ENCODE results near the gene SESN1.
"Not testable (repeated sequence)": the region's sequence is repeated elsewhere in the genome, so short reads cannot be mapped to it uniquely, and the experiment has no call there.

The SESN1 gene

GRCh38 chr6:109094416-109095035 is at the start of gene SESN1:
Gene SESN1 (minus strand): TSS chr6:109094846. CDS start chr6:109094073, 773 bp downstream.
- DNase-seq = peak; percentile 89

DNA sequence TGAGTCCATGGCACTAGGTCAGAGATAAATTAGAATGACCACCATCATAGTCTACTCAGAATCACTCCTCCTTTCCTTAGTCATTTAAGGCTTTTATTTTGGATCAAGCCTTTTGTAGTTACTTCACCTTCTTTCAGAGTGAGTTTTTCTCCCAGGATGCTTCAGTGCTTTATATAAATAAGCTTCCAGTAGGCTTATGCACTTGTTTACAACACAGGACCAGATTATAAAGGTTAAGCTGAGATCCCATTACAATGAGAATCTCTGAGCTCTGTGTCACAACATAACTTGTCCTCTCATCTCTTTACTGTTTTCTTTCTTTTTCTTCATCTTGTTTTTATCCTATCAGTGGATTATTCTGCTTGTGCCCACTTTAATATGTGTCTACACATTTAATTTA is 48.5 kb upstream of the SESN1 start:
- no peak for DNase-seq

- DNase-seq = not testable (repeated sequence)
These were observed 47.4 kb upstream of the SESN1 start for GRCh38 chr6:109142067-109142466.

DNA sequence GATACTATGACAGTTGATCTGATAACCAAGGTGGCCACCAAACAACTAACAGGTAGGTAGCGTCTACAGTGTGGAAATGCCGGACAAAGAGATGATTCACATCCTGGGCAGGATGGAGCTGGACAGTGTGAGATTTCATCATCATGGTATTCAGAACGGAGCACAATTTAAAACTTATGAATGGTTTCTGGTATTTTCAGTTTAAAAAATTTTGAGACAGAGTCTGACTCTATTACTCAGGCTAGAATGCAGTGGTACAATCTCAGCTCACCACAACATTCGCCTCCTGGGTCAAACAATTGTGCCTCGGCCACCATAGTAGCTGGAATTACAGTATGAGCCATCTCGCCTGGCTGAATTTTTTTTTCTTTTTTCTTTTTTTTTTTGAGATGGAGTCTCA is 44.5 kb upstream of the SESN1 start:
- DNase-seq = no peak

GRCh38 chr6:109136530-109136929 is 41.9 kb upstream of the SESN1 start:
- not testable (repeated sequence) for DNase-seq

DNA sequence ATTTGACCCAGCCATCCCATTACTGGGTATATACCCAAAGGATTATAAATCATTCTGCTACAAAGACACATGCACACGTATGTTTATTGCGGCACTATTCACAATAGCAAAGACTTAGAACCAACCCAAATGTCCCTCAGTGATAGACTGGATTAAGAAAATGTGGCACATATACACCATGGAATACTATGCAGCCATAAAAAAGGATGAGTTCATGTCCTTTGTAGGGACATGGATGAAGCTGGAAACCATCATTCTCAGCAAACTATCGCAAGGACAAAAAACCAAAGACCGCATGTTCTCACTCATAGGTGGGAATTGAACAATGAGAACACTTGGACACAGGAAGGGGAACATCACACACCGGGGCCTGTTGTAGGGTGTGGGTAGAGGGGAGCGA is 41.4 kb upstream of the SESN1 start:
- not testable (repeated sequence) for DNase-seq

GRCh38 chr6:109135600-109135999 is 41.0 kb upstream of the SESN1 start:
- DNase-seq = not testable (repeated sequence)

DNA sequence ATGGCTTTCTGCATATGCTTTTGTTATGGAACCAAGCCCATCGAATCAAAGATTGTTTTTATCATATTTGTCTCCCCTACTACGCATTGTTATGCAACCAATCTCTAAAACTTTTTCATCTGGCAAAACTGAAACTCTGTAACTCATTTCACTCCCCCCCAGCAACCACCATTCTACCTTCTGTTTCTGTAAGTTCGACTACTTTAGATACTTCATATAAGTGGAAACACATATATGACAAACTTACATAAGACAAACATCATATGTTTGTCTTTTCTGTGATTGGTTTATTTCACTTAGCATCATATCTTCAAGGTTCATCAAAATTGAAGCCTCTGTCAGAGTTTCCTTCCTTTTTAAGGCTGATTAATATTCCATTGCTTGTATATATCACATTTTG is 35.4 kb upstream of the SESN1 start:
- no peak for DNase-seq

DNA sequence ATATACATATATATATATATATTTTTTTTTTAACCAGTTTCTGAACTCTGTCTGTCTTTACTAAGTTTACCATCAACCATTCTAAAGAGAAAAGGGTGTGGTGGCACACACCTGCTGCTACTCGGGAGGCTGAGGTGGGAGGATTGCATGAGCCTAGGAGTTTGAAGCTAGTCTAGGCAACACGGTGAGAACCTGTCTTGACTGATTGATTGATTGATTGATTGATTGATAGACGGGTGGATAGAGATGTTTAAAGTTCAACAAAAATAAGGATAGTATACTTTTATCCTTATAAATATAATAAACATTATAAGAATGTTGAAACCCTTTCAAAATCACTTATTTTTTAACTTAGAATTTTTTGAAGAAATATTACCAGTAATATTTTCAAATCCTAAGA is 30.9 kb upstream of the SESN1 start:
- DNase-seq = no peak

- no peak for DNase-seq
These were observed 29.6 kb upstream of the SESN1 start for GRCh38 chr6:109124219-109124618.

DNA sequence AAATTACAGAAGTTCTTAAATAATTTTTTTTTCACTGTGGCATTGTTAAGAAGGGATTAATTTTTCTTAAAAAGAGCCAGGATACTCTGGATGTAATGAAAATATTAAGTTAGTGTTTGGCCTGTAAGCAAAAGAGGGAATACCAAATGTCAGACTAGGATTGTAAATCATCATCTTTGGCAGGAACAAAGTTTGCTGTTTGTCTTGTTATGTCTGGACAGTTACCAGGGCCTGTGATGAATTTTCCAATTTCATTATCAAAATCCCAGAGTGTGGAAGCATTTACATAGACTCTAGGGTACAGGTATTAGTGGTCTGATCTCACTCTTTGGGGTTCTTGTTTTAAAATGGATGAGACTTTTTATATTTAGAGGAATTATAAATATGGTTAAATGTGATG is 26.8 kb upstream of the SESN1 start:
- DNase-seq = no peak

GRCh38 chr6:109118871-109119354 is 24.3 kb upstream of the SESN1 start:
- no peak for DNase-seq

GRCh38 chr6:109118337-109118736 is 23.7 kb upstream of the SESN1 start:
- DNase-seq = no peak

- DNase-seq = no peak
These were observed 22.8 kb upstream of the SESN1 start for GRCh38 chr6:109117346-109118035.

DNA sequence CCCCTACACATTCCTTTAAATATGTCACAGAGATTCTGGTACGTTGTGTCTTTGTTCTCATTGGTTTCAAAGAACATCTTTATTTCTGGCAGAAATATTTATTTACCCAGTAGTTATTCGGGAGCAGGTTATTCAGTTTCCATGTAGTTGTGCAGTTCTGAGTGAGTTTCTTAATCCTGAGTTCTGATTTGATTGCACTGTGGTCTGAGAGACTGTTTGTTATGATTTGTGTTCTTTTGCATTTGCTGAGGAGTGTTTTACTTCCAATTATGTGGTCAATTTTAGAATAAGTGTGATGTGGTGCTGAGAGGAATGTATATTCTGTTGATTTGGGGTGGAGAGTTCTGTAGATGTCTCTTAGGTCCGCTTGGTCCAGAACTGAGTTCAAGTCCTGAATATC is 18.0 kb upstream of the SESN1 start:
- DNase-seq = not testable (repeated sequence)

GRCh38 chr6:109109663-109110062 is 15.0 kb upstream of the SESN1 start:
- not testable (repeated sequence) for DNase-seq

DNA sequence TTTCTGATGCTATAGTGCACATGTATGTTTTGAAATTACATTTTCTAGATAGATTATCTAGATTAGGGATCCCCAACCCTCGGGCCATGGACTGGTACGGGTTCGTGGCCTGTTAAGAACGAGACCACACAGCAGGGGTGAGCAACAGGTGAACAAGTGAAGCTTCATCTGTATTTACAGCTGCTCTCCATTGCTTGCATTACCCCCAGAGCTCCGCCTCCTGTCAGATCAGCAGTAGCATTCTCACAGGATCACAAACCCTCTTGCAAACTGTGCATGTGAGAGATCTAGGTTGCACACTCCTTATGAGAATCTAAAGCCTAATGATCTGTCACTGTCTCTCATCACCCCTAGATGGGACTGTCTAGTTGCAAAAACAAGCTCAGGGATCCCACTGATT is 11.0 kb upstream of the SESN1 start:
- DNase-seq = no peak

- DNase-seq = no peak
These were observed 9.9 kb upstream of the SESN1 start for GRCh38 chr6:109104512-109104911.

GRCh38 chr6:109103942-109104341 is 9.3 kb upstream of the SESN1 start:
- no peak for DNase-seq

DNA sequence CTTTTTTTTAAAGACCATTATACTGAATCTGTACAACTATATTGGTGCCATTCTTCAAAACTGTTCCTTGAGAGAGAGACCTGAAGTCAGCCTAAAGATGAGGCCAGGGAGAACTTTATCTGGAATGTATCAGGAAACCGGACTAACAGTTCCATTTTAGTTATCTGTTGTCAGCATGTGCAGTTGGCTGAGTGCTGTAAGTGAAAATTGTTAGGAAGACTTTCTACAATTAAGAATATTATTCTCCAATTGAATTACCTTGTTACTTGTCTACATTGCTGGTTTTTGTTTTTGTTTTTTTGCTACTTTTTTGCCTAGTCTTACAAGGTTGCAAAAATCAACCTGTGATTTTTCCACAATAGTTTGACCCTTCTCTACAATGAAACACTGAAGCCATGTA is 8.1 kb upstream of the SESN1 start:
- DNase-seq = no peak

DNA sequence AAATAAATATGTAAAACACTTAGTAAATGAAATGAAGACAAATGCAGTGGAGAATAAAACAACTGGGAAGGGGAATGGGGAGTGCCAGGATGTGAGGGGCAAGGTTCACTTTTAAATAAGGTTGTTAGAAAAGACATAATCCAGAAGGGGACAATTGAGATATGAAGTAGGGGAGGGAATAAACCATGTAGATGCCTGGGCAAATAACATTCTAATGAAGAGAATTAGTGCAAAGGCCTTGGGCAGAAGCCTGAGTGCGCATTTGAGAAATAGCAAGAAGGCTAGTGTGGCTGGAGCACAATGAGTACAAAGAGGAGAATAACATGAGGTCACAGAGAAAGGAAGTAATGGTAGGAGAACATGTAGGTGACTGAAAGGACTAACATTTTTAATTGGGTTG is 3.0 kb upstream of the SESN1 start:
- DNase-seq = no peak

GRCh38 chr6:109096208-109096607 is 1.6 kb upstream of the SESN1 start:
- DNase-seq = no peak

- DNase-seq = no peak
These were observed 1.1 kb upstream of the SESN1 start for GRCh38 chr6:109095835-109096084.

DNA sequence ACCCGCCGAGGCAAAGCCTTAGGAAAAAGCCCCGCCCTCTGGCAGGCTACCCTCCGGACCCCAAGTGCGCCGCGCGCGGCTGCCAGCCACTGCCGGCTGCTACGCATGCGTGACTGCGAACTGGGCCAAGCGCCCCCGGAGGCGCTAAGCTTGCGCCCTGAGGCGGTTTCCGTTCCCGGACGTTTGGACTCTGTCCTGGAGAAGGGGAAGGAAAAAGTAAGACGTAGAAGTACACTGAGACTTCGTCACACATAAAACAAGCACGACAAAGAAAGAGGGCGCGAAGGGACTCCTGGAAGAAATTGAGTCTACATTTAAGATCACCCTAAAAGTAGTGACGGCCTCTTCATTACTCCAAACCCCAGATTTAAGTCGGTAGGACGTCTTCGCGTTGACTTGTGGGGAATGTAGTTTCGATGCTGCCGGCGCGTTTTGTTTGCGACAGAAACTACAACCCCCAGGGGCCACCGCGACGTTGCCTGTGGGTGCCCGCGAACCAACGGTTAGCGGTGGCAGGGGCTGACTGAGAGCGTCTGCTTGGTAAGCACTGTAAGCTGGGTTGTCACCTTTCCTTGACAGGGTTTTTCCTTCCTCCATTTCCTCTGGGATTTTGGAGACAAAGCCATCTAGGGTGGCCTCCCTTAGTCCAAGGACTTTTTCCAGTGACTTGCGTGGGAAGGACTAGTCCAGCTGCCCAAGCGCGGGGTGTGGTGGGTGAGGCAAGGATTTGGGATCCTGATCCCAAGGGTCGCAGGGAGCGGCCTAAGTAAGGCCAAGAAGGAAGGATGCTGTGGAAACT is 589 bp upstream of the SESN1 start, which contains the start of gene CEP57L1:
Gene CEP57L1, plus strand, starts transcription at position 472 of the 799 bp plus-strand sequence. CDS start 49,715 bp downstream, outside the sequence.
- peak; percentile 97 for DNase-seq

All from activated CD4-positive, alpha-beta T cell treated with anti-CD3 and anti-CD28 coated beads for 48 hours (primary cell).